ENCODE data around the gene ELL. TPM values are rescaled to one million over a fixed set of nuclear protein-coding genes. Genes with fewer than 3 reads are reported as not detected.

Gene ELL
- total RNA-seq, 1 donor from 2014 or later, result 7.6 TPM

GRCh38 chr19:18520848-18521691, 800 bp downstream of the ELL start:
- peak; percentile 12 for TF ChIP-seq CTCF (conservative IDR thresholded peaks at IDR 0.05; ENCODE audit: low read depth, low read length)
- DNase-seq (ENCODE audit: low read depth), result no peak
- H3K4me3 ChIP-seq (ENCODE audit: low read depth, low read length), result peak overlapping the region; percentile 98

- H3K4me3 ChIP-seq (ENCODE audit: low read depth, low read length), result peak overlapping the region; percentile 98
- peak; percentile 83 for DNase-seq (ENCODE audit: low read depth)
- TF ChIP-seq CTCF (conservative IDR thresholded peaks at IDR 0.05; ENCODE audit: low read depth, low read length), result peak; percentile 68
These were observed 1.7 kb downstream of the ELL start for GRCh38 chr19:18519962-18520847.

- TF ChIP-seq CTCF (conservative IDR thresholded peaks at IDR 0.05; ENCODE audit: low read depth, low read length), result no peak
- H3K4me3 ChIP-seq (ENCODE audit: low read depth, low read length), result no peak overlapping the region
- no peak for DNase-seq (ENCODE audit: low read depth)
These were observed 3.2 kb downstream of the ELL start for GRCh38 chr19:18518639-18519038.

- TF ChIP-seq CTCF (conservative IDR thresholded peaks at IDR 0.05; ENCODE audit: low read depth, low read length), result no peak
- DNase-seq (ENCODE audit: low read depth), result no peak
- H3K4me3 ChIP-seq (ENCODE audit: low read depth, low read length), result no peak overlapping the region
These were observed 4.3 kb downstream of the ELL start for GRCh38 chr19:18517606-18518005.

GRCh38 chr19:18515959-18516358, 5.9 kb downstream of the ELL start:
- TF ChIP-seq CTCF (conservative IDR thresholded peaks at IDR 0.05; ENCODE audit: low read depth, low read length), result no peak
- DNase-seq (ENCODE audit: low read depth), result no peak
- no peak overlapping the region for H3K4me3 ChIP-seq (ENCODE audit: low read depth, low read length)

- peak; percentile 78 for DNase-seq (ENCODE audit: low read depth)
- no peak overlapping the region for H3K4me3 ChIP-seq (ENCODE audit: low read depth, low read length)
- TF ChIP-seq CTCF (conservative IDR thresholded peaks at IDR 0.05; ENCODE audit: low read depth, low read length), result peak; percentile 8
These were observed 6.8 kb downstream of the ELL start for GRCh38 chr19:18514800-18515682.

Data from epithelial cell of proximal tubule (primary cell).